Dermis microvascular lymphatic vessel endothelial cell (primary cell): Measurements from ENCODE around the gene HNRNPM. TPM values are rescaled to one million over a fixed set of nuclear protein-coding genes. Genes with fewer than 3 reads are reported as not detected.
"Not testable (repeated sequence)": the region's sequence is repeated elsewhere in the genome, so short reads cannot be mapped to it uniquely, and the experiment has no call there.

Experiments
- DNase-seq, 2 donors: peaks; one replicate each; pipeline versions ENCODE4 v3.0.0 to v3.0.0-alpha.2; 2010; ENCODE audit warnings: low read depth in 2 of 2
- total RNA-seq: library from RNA; depleted of rRNA; stranded (reverse); fragments of >200 nt; gene quantifications from 2 replicates; pipeline ENCODE4 v1.2.1, GENCODE V29; 2014

The HNRNPM gene
- total RNA-seq, result 68.3 and 70.3 TPM in 2 replicates

GRCh38 chr19:8444677-8445487, at the start of gene HNRNPM:
TSS of gene HNRNPM (plus strand) at chr19:8444975. CDS start at chr19:8444999, 24 bp downstream.
- DNase-seq, result peak; percentile 92 to 98

GRCh38 chr19:8395621-8396082, 49.1 kb upstream of the HNRNPM start:
- DNase-seq, result no peak

- DNase-seq, result no peak
Measured at GRCh38 chr19:8396185-8396562, 48.6 kb upstream of the HNRNPM start.

- DNase-seq, result peak; percentile 48 to 88
Measured at GRCh38 chr19:8396563-8397203, 48.1 kb upstream of the HNRNPM start.

GRCh38 chr19:8397271-8397670, 47.5 kb upstream of the HNRNPM start:
- peak in 1 of 2 donors; percentile 34 for DNase-seq

GRCh38 chr19:8397746-8398310, 46.9 kb upstream of the HNRNPM start:
- no peak for DNase-seq

GRCh38 chr19:8398311-8398771, 46.4 kb upstream of the HNRNPM start:
- no peak for DNase-seq

- no peak for DNase-seq
Measured at GRCh38 chr19:8399681-8400188, 45.0 kb upstream of the HNRNPM start.

- DNase-seq, result no peak
Measured at GRCh38 chr19:8401981-8402411, 42.8 kb upstream of the HNRNPM start.

- no peak for DNase-seq
Measured at GRCh38 chr19:8403098-8403819, 41.5 kb upstream of the HNRNPM start.

GRCh38 chr19:8403820-8404109, 41.0 kb upstream of the HNRNPM start:
- no peak for DNase-seq

- no peak for DNase-seq
Measured at GRCh38 chr19:8404391-8405151, 40.2 kb upstream of the HNRNPM start.

- not testable (repeated sequence) for DNase-seq
Measured at GRCh38 chr19:8410718-8411117, 34.1 kb upstream of the HNRNPM start.

GRCh38 chr19:8412783-8413628, 31.8 kb upstream of the HNRNPM start, which contains the start of gene MARCHF2:
TSS of gene MARCHF2 (plus strand) at chr19:8413305. CDS start at chr19:8421841, 8,536 bp downstream.
- DNase-seq, result peak; percentile 95 to 99

GRCh38 chr19:8413629-8413995, 31.2 kb upstream of the HNRNPM start:
- no peak for DNase-seq

- DNase-seq, result no peak
Measured at GRCh38 chr19:8416796-8417195, 28.0 kb upstream of the HNRNPM start.

GRCh38 chr19:8421484-8422461, 23.0 kb upstream of the HNRNPM start:
- DNase-seq, result no peak

GRCh38 chr19:8423817-8424223, 21.0 kb upstream of the HNRNPM start:
- peak; percentile 97 to 98 for DNase-seq

GRCh38 chr19:8425331-8425730, 19.4 kb upstream of the HNRNPM start:
- not testable (repeated sequence) for DNase-seq
